SU-DHL-6 (cell line): ENCODE measurements around the gene TSPAN1.

ENCODE experiments used
- H2AFZ ChIP-seq: fragments of 200-600 bp; sonication (generic); 2 replicates; pipeline ENCODE4 v1.6.1; 2014; ENCODE audit warnings: low read depth, mild to moderate bottlenecking, moderate library complexity, mixed read lengths, antibody characterized with exemption, low read length; ENCODE audit not compliant: severe bottlenecking
- H3F3A ChIP-seq: fragments of 200-600 bp; shearing (Covaris generic); 2 replicates; pipeline ENCODE4 v1.6.0; 2016; ENCODE audit warnings: antibody characterized with exemption, mild to moderate bottlenecking; ENCODE audit not compliant: insufficient read depth
- H3K27ac ChIP-seq: fragments of 200-600 bp; sonication (generic); 2 replicates; pipeline ENCODE4 v1.5.1; 2016; ENCODE audit warnings: low read depth, mild to moderate bottlenecking, low read length, moderate library complexity, mixed read lengths
- H3K27me3 ChIP-seq: fragments of 200-600 bp; sonication (generic), shearing (Covaris generic); 2 replicates; pipeline ENCODE4 v1.6.0; 2014; ENCODE audit warnings: mild to moderate bottlenecking, low read length
- H3K36me3 ChIP-seq: fragments of 200-600 bp; sonication (generic); 2 replicates; pipeline ENCODE4 v1.6.1; 2014; ENCODE audit warnings: mild to moderate bottlenecking, low read length, mixed read lengths
- H3K4me2 ChIP-seq: fragments of 300-600, 200-600 bp; shearing (Covaris generic), sonication (generic); 2 replicates; pipeline ENCODE4 v1.6.0; 2014; ENCODE audit warnings: low read length, low read depth, mild to moderate bottlenecking; ENCODE audit not compliant: poor library complexity, severe bottlenecking
- H3K4me3 ChIP-seq: fragments of 200-600 bp; sonication (generic); 2 replicates; pipeline ENCODE4 v1.5.1; 2014; ENCODE audit warnings: antibody characterized with exemption, low read length, mild to moderate bottlenecking, mixed read lengths; ENCODE audit not compliant: insufficient read depth, poor library complexity, severe bottlenecking
- H3K79me2 ChIP-seq: fragments of 200-600 bp; sonication (generic); 2 replicates; pipeline ENCODE4 v1.6.1; 2014; ENCODE audit warnings: mild to moderate bottlenecking, low read length, moderate library complexity; ENCODE audit not compliant: insufficient read depth
- H3K9ac ChIP-seq: fragments of 200-600 bp; sonication (generic); 2 replicates; pipeline ENCODE4 v1.7.0; 2014; ENCODE audit warnings: mild to moderate bottlenecking, low read length
- H3K9me2 ChIP-seq: fragments of 200-600 bp; sonication (generic); replicated peaks from 2 replicates; pipeline ENCODE4 v1.6.1; 2014; ENCODE audit warnings: low read length; ENCODE audit not compliant: insufficient read depth
- H3K9me3 ChIP-seq: fragments of 200-600 bp; sonication (generic); 2 replicates; pipeline ENCODE4 v1.6.1; 2014; ENCODE audit warnings: low read length, mixed read lengths; ENCODE audit not compliant: insufficient read depth
- H4K20me1 ChIP-seq: fragments of 200-600 bp; sonication (generic); 2 replicates; pipeline ENCODE4 v1.6.1; 2014; ENCODE audit warnings: low read depth, mild to moderate bottlenecking, antibody characterized with exemption, low read length, moderate library complexity, mixed read lengths
- EZH2phosphoT487 ChIP-seq: fragments of 200-600 bp; sonication (generic), shearing (Covaris generic); conservative IDR thresholded peaks from 2 replicates; pipeline ENCODE4 v1.6.1; 2018; ENCODE audit warnings: mild to moderate bottlenecking, antibody characterized with exemption, low read length, moderate library complexity, mixed read lengths
- TF ChIP-seq, protein P1 (sequence below): fragments of 200-600 bp; sonication (generic); IDR thresholded peaks from one replicate; pipeline ENCODE4 v1.5.1; 2017; ENCODE audit warnings: antibody characterized with exemption, mild to moderate bottlenecking, low read length, moderate library complexity; ENCODE audit not compliant: insufficient read depth, poor library complexity, severe bottlenecking

TSPAN1 gene

DNA sequence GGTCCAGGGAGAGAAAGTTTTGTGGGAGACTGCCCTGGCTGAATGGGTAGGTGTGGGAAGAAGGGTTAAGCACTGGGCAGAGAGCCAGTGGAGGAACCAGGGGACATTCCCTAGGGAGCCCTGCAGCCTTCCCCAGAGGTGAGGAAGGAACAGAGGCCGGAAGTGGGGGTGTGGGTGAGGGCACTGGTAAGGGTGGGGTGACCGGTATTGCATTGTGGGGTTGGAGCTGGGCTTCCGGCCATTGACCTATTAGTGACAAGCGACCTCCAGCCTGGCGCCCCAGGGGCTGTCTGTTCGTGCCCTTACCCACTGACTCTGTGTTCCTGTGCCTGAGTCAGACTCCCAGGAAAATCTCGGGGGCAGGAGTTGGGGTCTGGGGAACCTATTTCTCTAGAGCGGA, 3.5 kb upstream of the TSPAN1 start:
- Histone ChIP-seq H3K9me3 (no peaks in the 10 kb centered on the region), H2AFZ (no peak overlapping the region), H3K79me2 (no peaks in the 10 kb centered on the region), H4K20me1 (no peaks in the 10 kb centered on the region), H3K27ac (no peak overlapping the region), H3F3A (no peaks in the 10 kb centered on the region), H3K9me2 (no peaks in the 10 kb centered on the region), H3K9ac (no peak overlapping the region), H3K36me3 (no peaks in the 10 kb centered on the region), H3K4me3 (no peak overlapping the region), H3K4me2 (no peak overlapping the region), H3K27me3 (no peaks in the 10 kb centered on the region)
- no peak for TF ChIP-seq EZH2phosphoT487
- TF ChIP-seq, protein P1, sequence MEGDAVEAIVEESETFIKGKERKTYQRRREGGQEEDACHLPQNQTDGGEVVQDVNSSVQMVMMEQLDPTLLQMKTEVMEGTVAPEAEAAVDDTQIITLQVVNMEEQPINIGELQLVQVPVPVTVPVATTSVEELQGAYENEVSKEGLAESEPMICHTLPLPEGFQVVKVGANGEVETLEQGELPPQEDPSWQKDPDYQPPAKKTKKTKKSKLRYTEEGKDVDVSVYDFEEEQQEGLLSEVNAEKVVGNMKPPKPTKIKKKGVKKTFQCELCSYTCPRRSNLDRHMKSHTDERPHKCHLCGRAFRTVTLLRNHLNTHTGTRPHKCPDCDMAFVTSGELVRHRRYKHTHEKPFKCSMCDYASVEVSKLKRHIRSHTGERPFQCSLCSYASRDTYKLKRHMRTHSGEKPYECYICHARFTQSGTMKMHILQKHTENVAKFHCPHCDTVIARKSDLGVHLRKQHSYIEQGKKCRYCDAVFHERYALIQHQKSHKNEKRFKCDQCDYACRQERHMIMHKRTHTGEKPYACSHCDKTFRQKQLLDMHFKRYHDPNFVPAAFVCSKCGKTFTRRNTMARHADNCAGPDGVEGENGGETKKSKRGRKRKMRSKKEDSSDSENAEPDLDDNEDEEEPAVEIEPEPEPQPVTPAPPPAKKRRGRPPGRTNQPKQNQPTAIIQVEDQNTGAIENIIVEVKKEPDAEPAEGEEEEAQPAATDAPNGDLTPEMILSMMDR = no peak

DNA sequence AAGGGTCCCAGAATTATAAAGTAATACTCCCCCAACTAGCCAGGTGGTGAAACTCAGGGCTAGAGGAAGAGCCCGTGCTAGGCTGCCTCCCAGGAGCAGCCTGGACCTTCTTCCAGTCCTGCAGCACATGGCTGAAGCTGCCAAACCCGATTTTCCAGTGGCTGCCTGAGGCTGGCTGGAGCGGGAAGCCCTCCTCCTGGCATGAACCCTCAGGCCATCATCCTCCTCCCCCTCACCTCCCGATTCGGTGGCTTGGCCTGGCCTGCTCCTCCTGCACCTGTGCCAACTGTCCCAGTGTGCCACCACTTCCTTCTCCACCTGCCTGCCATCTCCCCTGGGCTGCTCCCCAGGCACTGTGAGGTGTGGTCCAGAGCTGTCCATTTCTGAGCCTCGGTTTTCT, 3.0 kb upstream of the TSPAN1 start:
- Histone ChIP-seq H3K79me2 (no peaks in the 10 kb centered on the region), H4K20me1 (no peaks in the 10 kb centered on the region), H3K27me3 (no peaks in the 10 kb centered on the region), H3K4me3 (no peak overlapping the region), H3K36me3 (no peaks in the 10 kb centered on the region), H3K27ac (no peak overlapping the region), H2AFZ (no peak overlapping the region), H3K9me3 (no peaks in the 10 kb centered on the region), H3K4me2 (no peak overlapping the region), H3K9ac (no peak overlapping the region), H3K9me2 (no peaks in the 10 kb centered on the region), H3F3A (no peaks in the 10 kb centered on the region)
- TF ChIP-seq, protein P1 = no peak
- TF ChIP-seq EZH2phosphoT487 = no peak

DNA sequence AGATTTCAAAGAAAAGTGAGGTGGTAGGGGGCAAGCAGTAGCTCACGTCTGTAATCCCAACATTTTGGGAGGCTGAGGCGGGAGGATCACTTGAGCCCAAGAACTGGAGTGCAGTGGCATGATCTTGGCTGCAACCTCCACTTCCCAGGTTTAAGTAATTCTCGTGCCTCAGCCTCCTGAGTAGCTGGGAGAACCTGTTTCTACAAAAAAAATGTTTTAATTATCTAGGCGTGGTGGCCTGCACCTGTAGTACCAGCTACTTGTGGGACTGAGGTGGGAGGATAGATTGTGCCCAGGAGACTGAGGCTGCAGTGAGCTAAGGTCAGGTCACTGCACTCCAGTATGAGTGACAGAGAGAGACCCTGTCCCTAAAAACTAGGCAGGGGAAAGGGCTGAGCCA, 2.6 kb upstream of the TSPAN1 start:
- Histone ChIP-seq H3K36me3 (no peaks in the 10 kb centered on the region), H3K27me3 (no peaks in the 10 kb centered on the region), H3K4me3 (no peak overlapping the region), H3K9me3 (no peaks in the 10 kb centered on the region), H2AFZ (no peak overlapping the region), H3F3A (no peaks in the 10 kb centered on the region), H3K79me2 (no peaks in the 10 kb centered on the region), H3K27ac (no peak overlapping the region), H4K20me1 (no peaks in the 10 kb centered on the region), H3K9ac (no peak overlapping the region), H3K4me2 (no peak overlapping the region), H3K9me2 (no peaks in the 10 kb centered on the region)
- TF ChIP-seq EZH2phosphoT487 = no peak
- TF ChIP-seq, protein P1 = no peak
